ENCODE results near the gene PRSS57. TPM values are rescaled to one million over a fixed set of nuclear protein-coding genes. Genes with fewer than 3 reads are reported as not detected.

The PRSS57 gene
- polyA plus RNA-seq, 1 of the 3 experiments (the other 2 are of a cell fraction), result not detected

- TF ChIP-seq REST (IDR thresholded peaks at IDR 0.05; ENCODE audit: low read depth, low read length) (no peak), SMC3 (IDR thresholded peaks at IDR 0.05; ENCODE audit: low read depth, low read length) (no peak)
Measured at GRCh38 chr19:640161-640558, 55.1 kb downstream of the PRSS57 start (continued).

GRCh38 chr19:639253-640160 is 55.7 kb downstream of the PRSS57 start, which contains the start of gene FGF22:
Gene FGF22 (plus strand): TSS chr19:639879. CDS start chr19:639926, 47 bp downstream.
- 4% methylated on average over 46 of the region's 109 CpGs for WGBS (ENCODE audit: low lambda C conversion rate)
- TF ChIP-seq MXI1 (IDR thresholded peaks at IDR 0.05; ENCODE audit: low read depth, low read length), result peak; percentile 54; the same call in 1 of the 2 replicates
- no peak for TF ChIP-seq FOSL2 (IDR thresholded peaks at IDR 0.05; ENCODE audit: borderline replicate concordance, low read depth)
- peak; percentile 46 for TF ChIP-seq NRF1 (IDR thresholded peaks at IDR 0.05; ENCODE audit: low read depth, low read length)
- TF ChIP-seq SIN3A (IDR thresholded peaks at IDR 0.05; ENCODE audit: borderline replicate concordance, low read depth, low read length), result no peak
- peak; percentile 24; the same call in 1 of the 2 replicates for TF ChIP-seq MAX (IDR thresholded peaks at IDR 0.05; ENCODE audit: low read depth)
- H4K20me1 ChIP-seq (ENCODE audit: insufficient read depth), result no peaks in the 10 kb centered on the region
- peak within 1 kb of the TSS; percentile 52 for H3K9ac ChIP-seq
- peak; percentile 100 for DNase-seq
- peaks cover 0 to 5% of the 10 kb centered on the region in 2 experiments for H3K36me3 ChIP-seq (replicated peaks in 1 of 2; ENCODE audit: control insufficient read depth in 1 of 2, insufficient read depth in 2 of 2, low read length in 1 of 2)
- no peaks in the 10 kb centered on the region for H3F3A ChIP-seq (replicated peaks; ENCODE audit: insufficient read depth)
- no peak within 1 kb of the TSS for H3K27ac ChIP-seq (ENCODE audit: low read depth in 2 of 2, low read length in 1 of 2)
- H3K9me3 ChIP-seq, result no peaks in the 10 kb centered on the region
- peaks cover 0 to 8% of the 10 kb centered on the region in 2 experiments; a peak in 2 of 4 replicates for H3K4me1 ChIP-seq (ENCODE audit: control insufficient read depth in 1 of 2, insufficient read depth in 2 of 2, low read depth in 1 of 2, low read length in 1 of 2)
- H3K9me2 ChIP-seq, result no peaks in the 10 kb centered on the region
- no peaks in the 10 kb centered on the region for H3K27me3 ChIP-seq (ENCODE audit: insufficient read depth)
- peak within 1 kb of the TSS; percentile 78; the same call in 1 of the 2 replicates for H2AFZ ChIP-seq (ENCODE audit: low read depth)
- ChIA-PET CTCF (no interaction called here), POLR2A (no interaction called here)
- peak within 1 kb of the TSS; percentile 53 to 82 for H3K4me3 ChIP-seq (ENCODE audit: low read depth in 2 of 2, low read length in 1 of 2)
- peak within 1 kb of the TSS; percentile 91 for H3K4me2 ChIP-seq
- no peaks in the 10 kb centered on the region for H3K79me2 ChIP-seq (ENCODE audit: insufficient read depth)

GRCh38 chr19:638906-639252 is 56.4 kb downstream of the PRSS57 start:
- Histone ChIP-seq H3K36me3 (replicated peaks in 1 of 2; ENCODE audit: control insufficient read depth in 1 of 2, insufficient read depth in 2 of 2, low read length in 1 of 2) (peaks cover 0 to under 1% of the 10 kb centered on the region in 2 experiments), H3K27ac (ENCODE audit: low read depth in 2 of 2, low read length in 1 of 2) (no peak overlapping the region), H3K79me2 (ENCODE audit: insufficient read depth) (peaks cover 6% of the 10 kb centered on the region), H3K9me2 (no peaks in the 10 kb centered on the region), H3K4me2 (peak overlapping the region; percentile 91), H3K9ac (no peak overlapping the region), H3K27me3 (ENCODE audit: insufficient read depth) (no peaks in the 10 kb centered on the region), H3F3A (replicated peaks; ENCODE audit: insufficient read depth) (no peaks in the 10 kb centered on the region), H2AFZ (ENCODE audit: low read depth) (peak overlapping the region; percentile 78; the same call in 1 of the 2 replicates), H3K4me3 (ENCODE audit: low read depth in 2 of 2, low read length in 1 of 2) (peak overlapping the region; percentile 53 to 82), H4K20me1 (ENCODE audit: insufficient read depth) (no peaks in the 10 kb centered on the region), H3K9me3 (no peaks in the 10 kb centered on the region), H3K4me1 (ENCODE audit: control insufficient read depth in 1 of 2, insufficient read depth in 2 of 2, low read depth in 1 of 2, low read length in 1 of 2) (peaks cover 4 to 14% of the 10 kb centered on the region in 2 experiments; a peak in 3 of 4 replicates)
- WGBS (ENCODE audit: low lambda C conversion rate), result 18% methylated on average over 2 of the region's 17 CpGs
- ChIA-PET CTCF (no interaction called here), POLR2A (no interaction called here)
- DNase-seq, result no peak
- TF ChIP-seq SIN3A (IDR thresholded peaks at IDR 0.05; ENCODE audit: borderline replicate concordance, low read depth, low read length), result no peak
- TF ChIP-seq SMC3 (IDR thresholded peaks at IDR 0.05; ENCODE audit: low read depth, low read length), result no peak
- no peak for TF ChIP-seq TEAD4 (IDR thresholded peaks at IDR 0.05; ENCODE audit: borderline replicate concordance, insufficient read depth)
- TF ChIP-seq FOXM1 (IDR thresholded peaks at IDR 0.05; ENCODE audit: low read depth), result no peak
- no peak for TF ChIP-seq REST (IDR thresholded peaks at IDR 0.05; ENCODE audit: low read depth, low read length)
- no peak for TF ChIP-seq USF1 (IDR thresholded peaks at IDR 0.05; ENCODE audit: borderline replicate concordance, low read depth)
- TF ChIP-seq CHD2 (IDR thresholded peaks at IDR 0.05; ENCODE audit: low read length, partially characterized antibody), result no peak
